GM21447 (cell line): ENCODE data around the gene TTC12.

Source experiments
- ATAC-seq: cut with Tn5 transposase; IDR thresholded peaks from one replicate; pipeline ENCODE4 v1.9.1; 2021; ENCODE audit not compliant: unreplicated experiment

Gene TTC12

GRCh38 chr11:113372309-113372708, 57.9 kb downstream of the TTC12 start:
- ATAC-seq: no peak

GRCh38 chr11:113373306-113373705, 58.9 kb downstream of the TTC12 start:
- no peak for ATAC-seq

- no peak for ATAC-seq
Measured at GRCh38 chr11:113373981-113374560, 59.7 kb downstream of the TTC12 start.

GRCh38 chr11:113375402-113375801, 61.0 kb downstream of the TTC12 start:
- ATAC-seq: no peak

- no peak for ATAC-seq
Measured at GRCh38 chr11:113376156-113376555, 61.8 kb downstream of the TTC12 start.

GRCh38 chr11:113377681-113378412, 63.5 kb downstream of the TTC12 start:
- no peak for ATAC-seq

GRCh38 chr11:113378692-113379091, 64.3 kb downstream of the TTC12 start:
- ATAC-seq: no peak

- no peak for ATAC-seq
Measured at GRCh38 chr11:113382121-113382520, 67.7 kb downstream of the TTC12 start.

- ATAC-seq: no peak
Measured at GRCh38 chr11:113384551-113384950, 70.2 kb downstream of the TTC12 start.

- ATAC-seq: no peak
Measured at GRCh38 chr11:113385749-113386148, 71.4 kb downstream of the TTC12 start.

GRCh38 chr11:113386866-113387265, 72.5 kb downstream of the TTC12 start:
- ATAC-seq: no peak

GRCh38 chr11:113387605-113388211, 73.3 kb downstream of the TTC12 start, which contains the start of gene ANKK1:
TSS of gene ANKK1 (plus strand) at chr11:113387779. CDS start at chr11:113387885, 106 bp downstream.
- ATAC-seq: no peak

- ATAC-seq: no peak
Measured at GRCh38 chr11:113389272-113389671, 74.9 kb downstream of the TTC12 start.

GRCh38 chr11:113392236-113392921, 78.0 kb downstream of the TTC12 start:
- ATAC-seq: no peak

- ATAC-seq: no peak
Measured at GRCh38 chr11:113393501-113393985, 79.2 kb downstream of the TTC12 start.

- no peak for ATAC-seq
Measured at GRCh38 chr11:113394919-113395318, 80.5 kb downstream of the TTC12 start.

GRCh38 chr11:113395782-113396336, 81.5 kb downstream of the TTC12 start:
- ATAC-seq: no peak

GRCh38 chr11:113396690-113397089, 82.3 kb downstream of the TTC12 start:
- ATAC-seq: no peak

GRCh38 chr11:113397212-113397611, 82.8 kb downstream of the TTC12 start:
- no peak for ATAC-seq

- no peak for ATAC-seq
Measured at GRCh38 chr11:113397821-113398220, 83.4 kb downstream of the TTC12 start.
